Neural cell (in vitro differentiated cells): ENCODE measurements around the gene AP5Z1. TPM values are rescaled to one million over a fixed set of nuclear protein-coding genes. Genes with fewer than 3 reads are reported as not detected.

ENCODE experiments used
- H2AFZ ChIP-seq: fragments of 200-600, 300-800 bp; sonication (generic), shearing (Covaris generic); 2 replicates; pipeline ENCODE4 v1.6.0; 2014; ENCODE audit warnings: low read depth, mild to moderate bottlenecking, antibody characterized with exemption, low read length, moderate library complexity
- H3F3A ChIP-seq: fragments of 200-600 bp; shearing (Covaris generic); 2 replicates; pipeline ENCODE4 v1.6.1; 2016; ENCODE audit warnings: mild to moderate bottlenecking, moderate library complexity, mixed read lengths, antibody characterized with exemption, low read length; ENCODE audit not compliant: insufficient read depth, poor library complexity, severe bottlenecking
- H3K27ac ChIP-seq: fragments of 200-600, 300-800 bp; sonication (generic), shearing (Covaris generic); 2 replicates; pipeline ENCODE4 v1.5.1; 2014; ENCODE audit warnings: mild to moderate bottlenecking, low read length, moderate library complexity
- H3K27me3 ChIP-seq: fragments of 300-800, 200-600 bp; sonication (generic), shearing (Covaris generic); 2 replicates; pipeline ENCODE4 v1.6.0; 2014; ENCODE audit warnings: mild to moderate bottlenecking, low read depth, low read length, moderate library complexity; ENCODE audit not compliant: insufficient read depth
- H3K36me3 ChIP-seq: fragments of 300-800, 200-600 bp; sonication (generic), shearing (Covaris generic); 2 replicates; pipeline ENCODE4 v1.5.1; 2014; ENCODE audit warnings: mild to moderate bottlenecking, antibody characterized with exemption, low read length, moderate library complexity; ENCODE audit not compliant: insufficient read depth
- H3K4me2 ChIP-seq: fragments of 300-800, 200-600 bp; sonication (generic), shearing (Covaris generic); 2 replicates; pipeline ENCODE4 v1.6.0; 2014; ENCODE audit warnings: mild to moderate bottlenecking, low read length
- H3K4me3 ChIP-seq: fragments of 300-800, 200-600 bp; sonication (generic), shearing (Covaris generic); 2 replicates; pipeline ENCODE4 v1.5.1; 2014; ENCODE audit warnings: mild to moderate bottlenecking, low read length, moderate library complexity
- H3K79me2 ChIP-seq: fragments of 200-600 bp; shearing (Covaris generic); replicated peaks from 2 replicates; pipeline ENCODE4 v1.6.0; 2014; ENCODE audit warnings: mild to moderate bottlenecking, low read length, moderate library complexity; ENCODE audit not compliant: insufficient read depth
- H3K9ac ChIP-seq: fragments of 300-800, 200-600 bp; sonication (generic), shearing (Covaris generic); 2 replicates; pipeline ENCODE4 v1.6.1; 2016; ENCODE audit warnings: mild to moderate bottlenecking, low read length, mixed read lengths
- H3K9me2 ChIP-seq: fragments of 200-600 bp; shearing (Covaris generic); 2 replicates; pipeline ENCODE4 v1.6.1; 2016; ENCODE audit warnings: mild to moderate bottlenecking, low read length, mixed read lengths; ENCODE audit not compliant: insufficient read depth
- H3K9me3 ChIP-seq: fragments of 200-600, 300-800 bp; sonication (generic), shearing (Covaris generic); 2 replicates; pipeline ENCODE4 v1.6.1; 2016; ENCODE audit warnings: mild to moderate bottlenecking, mixed run types, low read length, moderate library complexity, mixed read lengths
- H4K20me1 ChIP-seq: fragments of 200-600 bp; shearing (Covaris generic); 2 replicates; pipeline ENCODE4 v1.6.1; 2016; ENCODE audit warnings: mild to moderate bottlenecking, mixed run types; ENCODE audit not compliant: insufficient read depth
- EP300 ChIP-seq: fragments of 450-650 bp; conservative IDR thresholded peaks from 2 replicates; pipeline ENCODE4 v1.6.1; 2014; ENCODE audit warnings: antibody characterized with exemption, mild to moderate bottlenecking, moderate library complexity; ENCODE audit not compliant: poor library complexity, severe bottlenecking
- EZH2 ChIP-seq: fragments of 200-600, 300-800 bp; shearing (Covaris generic), sonication (generic); IDR thresholded peaks from 2 replicates; pipeline ENCODE4 v1.6.1; 2014; ENCODE audit warnings: antibody characterized with exemption, low read length, borderline replicate concordance, mild to moderate bottlenecking; ENCODE audit not compliant: insufficient read depth, poor library complexity, severe bottlenecking
- MXI1 ChIP-seq: fragments of 450-650 bp; conservative IDR thresholded peaks from 2 replicates; pipeline ENCODE4 v1.6.1; 2014; ENCODE audit warnings: antibody characterized with exemption, mild to moderate bottlenecking; ENCODE audit not compliant: poor library complexity, severe bottlenecking
- RAD21 ChIP-seq: fragments of 450-650 bp; conservative IDR thresholded peaks from 2 replicates; pipeline ENCODE4 v1.6.1; 2014; ENCODE audit warnings: antibody characterized with exemption, mild to moderate bottlenecking, moderate library complexity
- SMC3 ChIP-seq: fragments of 450-650 bp; conservative IDR thresholded peaks from 2 replicates; pipeline ENCODE4 v1.6.1; 2014; ENCODE audit warnings: antibody characterized with exemption, mild to moderate bottlenecking, moderate library complexity; ENCODE audit not compliant: poor library complexity
- TAF1 ChIP-seq: IDR thresholded peaks from 2 replicates; pipeline ENCODE4 v1.6.1; 2012; ENCODE audit warnings: low read depth
- polyA plus RNA-seq: library from polyadenylated mRNA; depleted of rRNA; stranded (reverse); fragments of >200 nt; gene quantifications from 2 replicates; pipeline ENCODE4 v1.2.3, GENCODE V29; 2014
- TF ChIP-seq, protein P1 (sequence below): fragments of 450-650 bp; IDR thresholded peaks from 2 replicates; pipeline ENCODE4 v1.5.1; 2014; ENCODE audit warnings: antibody characterized with exemption, mild to moderate bottlenecking, moderate library complexity; ENCODE audit not compliant: poor library complexity, severe bottlenecking
- TF ChIP-seq, protein P2 (sequence below): IDR thresholded peaks from 2 replicates; pipeline ENCODE4 v1.6.1; 2012; ENCODE audit warnings: borderline replicate concordance

Gene AP5Z1
- polyA plus RNA-seq, 1 donor from 2014 or later, result 36.9 TPM

DNA sequence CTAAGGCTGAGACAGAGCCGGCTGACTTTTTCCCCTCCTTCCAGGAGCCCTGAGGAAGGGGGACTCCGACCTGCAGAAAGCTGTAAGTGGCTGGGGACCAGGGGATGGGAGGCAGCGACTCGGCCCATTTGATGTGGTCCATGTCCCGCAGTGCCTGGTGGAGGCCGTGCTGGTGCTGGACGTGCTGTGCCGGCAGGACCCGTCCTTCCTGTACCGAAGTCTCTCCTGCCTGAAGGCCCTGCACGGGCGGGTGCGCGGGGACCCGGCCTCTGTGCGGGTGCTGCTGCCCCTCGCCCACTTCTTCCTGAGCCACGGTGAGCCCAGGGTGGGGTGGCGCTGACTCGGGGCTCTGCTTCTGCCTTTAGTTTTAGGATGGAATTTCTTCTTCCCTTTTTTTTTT, 9.9 kb downstream of the AP5Z1 start:
- Histone ChIP-seq H4K20me1 (no peaks in the 10 kb centered on the region), H3K36me3 (no peaks in the 10 kb centered on the region), H3K27me3 (no peaks in the 10 kb centered on the region), H3F3A (no peaks in the 10 kb centered on the region), H3K9me3 (no peaks in the 10 kb centered on the region), H3K9ac (no peak overlapping the region), H3K4me3 (no peak overlapping the region), H3K4me2 (no peak overlapping the region), H3K79me2 (no peaks in the 10 kb centered on the region), H2AFZ (no peak overlapping the region), H3K27ac (no peak overlapping the region), H3K9me2 (no peaks in the 10 kb centered on the region)
- TF ChIP-seq RAD21 (no peak), EP300 (no peak), MXI1 (no peak), EZH2 (no peak)
- TF ChIP-seq, protein P1, sequence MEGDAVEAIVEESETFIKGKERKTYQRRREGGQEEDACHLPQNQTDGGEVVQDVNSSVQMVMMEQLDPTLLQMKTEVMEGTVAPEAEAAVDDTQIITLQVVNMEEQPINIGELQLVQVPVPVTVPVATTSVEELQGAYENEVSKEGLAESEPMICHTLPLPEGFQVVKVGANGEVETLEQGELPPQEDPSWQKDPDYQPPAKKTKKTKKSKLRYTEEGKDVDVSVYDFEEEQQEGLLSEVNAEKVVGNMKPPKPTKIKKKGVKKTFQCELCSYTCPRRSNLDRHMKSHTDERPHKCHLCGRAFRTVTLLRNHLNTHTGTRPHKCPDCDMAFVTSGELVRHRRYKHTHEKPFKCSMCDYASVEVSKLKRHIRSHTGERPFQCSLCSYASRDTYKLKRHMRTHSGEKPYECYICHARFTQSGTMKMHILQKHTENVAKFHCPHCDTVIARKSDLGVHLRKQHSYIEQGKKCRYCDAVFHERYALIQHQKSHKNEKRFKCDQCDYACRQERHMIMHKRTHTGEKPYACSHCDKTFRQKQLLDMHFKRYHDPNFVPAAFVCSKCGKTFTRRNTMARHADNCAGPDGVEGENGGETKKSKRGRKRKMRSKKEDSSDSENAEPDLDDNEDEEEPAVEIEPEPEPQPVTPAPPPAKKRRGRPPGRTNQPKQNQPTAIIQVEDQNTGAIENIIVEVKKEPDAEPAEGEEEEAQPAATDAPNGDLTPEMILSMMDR, result no peak
- TF ChIP-seq, protein P2, sequence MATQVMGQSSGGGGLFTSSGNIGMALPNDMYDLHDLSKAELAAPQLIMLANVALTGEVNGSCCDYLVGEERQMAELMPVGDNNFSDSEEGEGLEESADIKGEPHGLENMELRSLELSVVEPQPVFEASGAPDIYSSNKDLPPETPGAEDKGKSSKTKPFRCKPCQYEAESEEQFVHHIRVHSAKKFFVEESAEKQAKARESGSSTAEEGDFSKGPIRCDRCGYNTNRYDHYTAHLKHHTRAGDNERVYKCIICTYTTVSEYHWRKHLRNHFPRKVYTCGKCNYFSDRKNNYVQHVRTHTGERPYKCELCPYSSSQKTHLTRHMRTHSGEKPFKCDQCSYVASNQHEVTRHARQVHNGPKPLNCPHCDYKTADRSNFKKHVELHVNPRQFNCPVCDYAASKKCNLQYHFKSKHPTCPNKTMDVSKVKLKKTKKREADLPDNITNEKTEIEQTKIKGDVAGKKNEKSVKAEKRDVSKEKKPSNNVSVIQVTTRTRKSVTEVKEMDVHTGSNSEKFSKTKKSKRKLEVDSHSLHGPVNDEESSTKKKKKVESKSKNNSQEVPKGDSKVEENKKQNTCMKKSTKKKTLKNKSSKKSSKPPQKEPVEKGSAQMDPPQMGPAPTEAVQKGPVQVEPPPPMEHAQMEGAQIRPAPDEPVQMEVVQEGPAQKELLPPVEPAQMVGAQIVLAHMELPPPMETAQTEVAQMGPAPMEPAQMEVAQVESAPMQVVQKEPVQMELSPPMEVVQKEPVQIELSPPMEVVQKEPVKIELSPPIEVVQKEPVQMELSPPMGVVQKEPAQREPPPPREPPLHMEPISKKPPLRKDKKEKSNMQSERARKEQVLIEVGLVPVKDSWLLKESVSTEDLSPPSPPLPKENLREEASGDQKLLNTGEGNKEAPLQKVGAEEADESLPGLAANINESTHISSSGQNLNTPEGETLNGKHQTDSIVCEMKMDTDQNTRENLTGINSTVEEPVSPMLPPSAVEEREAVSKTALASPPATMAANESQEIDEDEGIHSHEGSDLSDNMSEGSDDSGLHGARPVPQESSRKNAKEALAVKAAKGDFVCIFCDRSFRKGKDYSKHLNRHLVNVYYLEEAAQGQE, result no peak

DNA sequence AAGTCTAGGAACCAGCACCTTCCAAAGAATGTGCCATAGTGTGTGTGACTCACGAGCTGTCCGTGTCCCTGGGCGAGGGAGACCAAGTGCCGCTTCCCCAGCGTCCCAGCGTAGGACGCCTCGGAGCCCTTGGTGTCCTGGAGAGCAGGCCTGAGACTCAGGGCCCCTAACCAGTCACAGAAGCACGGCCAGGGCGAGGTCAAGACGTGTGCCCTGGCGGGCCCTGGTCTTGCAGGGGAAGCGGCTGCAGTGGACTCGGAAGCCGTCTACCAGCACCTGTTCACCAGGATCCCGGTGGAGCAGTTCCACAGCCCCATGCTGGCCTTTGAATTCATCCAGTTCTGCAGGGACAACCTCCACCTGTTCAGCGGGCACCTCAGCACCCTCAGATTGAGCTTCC, 10.6 kb downstream of the AP5Z1 start:
- Histone ChIP-seq H3K4me2 (no peak overlapping the region), H3K27me3 (no peaks in the 10 kb centered on the region), H3K9me2 (no peaks in the 10 kb centered on the region), H3K36me3 (no peaks in the 10 kb centered on the region), H4K20me1 (no peaks in the 10 kb centered on the region), H3K4me3 (no peak overlapping the region), H3K9ac (no peak overlapping the region), H3K9me3 (no peaks in the 10 kb centered on the region), H3K79me2 (no peaks in the 10 kb centered on the region), H3K27ac (no peak overlapping the region), H3F3A (no peaks in the 10 kb centered on the region), H2AFZ (no peak overlapping the region)
- TF ChIP-seq, protein P1, result no peak
- TF ChIP-seq MXI1 (no peak), SMC3 (no peak), TAF1 (no peak), EP300 (no peak)
